A549 (cell line): ENCODE data around the gene USH1G. TPM values are rescaled to one million over a fixed set of nuclear protein-coding genes. Genes with fewer than 3 reads are reported as not detected.
"Not testable (repeated sequence)": the region's sequence is repeated elsewhere in the genome, so short reads cannot be mapped to it uniquely, and the experiment has no call there.

ENCODE experiments used
- ATAC-seq, 2 experiments: fragments of 200-7000 bp in 1 of 2; fragments of >200 bp in 1 of 2; cut with Nextera tagmentation in 1 of 2; cut with Tn5 transposase in 1 of 2; 3 replicates each; pipeline versions ENCODE4 v1.8.0 to v1.9.1; 2018 to 2020; ENCODE audit warnings: mild to moderate bottlenecking in 1 of 2, moderate library complexity in 1 of 2
- CTCF ChIA-PET: fragments of 300-600 bp; sonication (Branson Sonifier 250); formaldehyde crosslinking; extraction: SDS; loops from one replicate; lab custom pipeline; 2021; ENCODE audit warnings: antibody characterized with exemption, inconsistent platforms; lab: Yijun Ruan, JAX
- POLR2A ChIA-PET: fragments of 350-600 bp; formaldehyde crosslinking; extraction: SDS; loops from one replicate; lab custom pipeline; 2021; ENCODE audit warnings: antibody characterized with exemption, inconsistent platforms; lab: Yijun Ruan, JAX
- DNase-seq, 2 experiments: peaks; one replicate each; pipeline versions ENCODE4 v3.0.0 to v3.0.0-alpha.2; 2011 to 2016; ENCODE audit warnings: low read depth in 1 of 2, low spot score in 1 of 2
- FAIRE-seq: peaks from 2 replicates; lab custom pipeline; 2011; peaks lifted over from hg19 to GRCh38; lab: Jason Lieb, UNC
- H3K27ac ChIP-seq, 2 experiments: fragments of >200 bp; sonication (Bioruptor Twin); formaldehyde crosslinking; 3 replicates each; pipeline ENCODE4 v1.5.1; 2016 to 2017
- H3K4me1 ChIP-seq: fragments of >200 bp; sonication (Bioruptor Twin); formaldehyde crosslinking; 3 replicates; pipeline ENCODE4 v1.6.1; 2016
- H3K4me2 ChIP-seq: fragments of >200 bp; sonication (Bioruptor Twin); formaldehyde crosslinking; 3 replicates; pipeline ENCODE4 v1.6.1; 2016
- H3K4me3 ChIP-seq: fragments of >200 bp; sonication (Bioruptor Twin); formaldehyde crosslinking; 3 replicates; pipeline ENCODE4 v1.5.1; 2016
- H3K9me3 ChIP-seq: fragments of >200 bp; sonication (Bioruptor Twin); formaldehyde crosslinking; 3 replicates; pipeline ENCODE4 v1.6.1; 2016
- BCL3 ChIP-seq: fragments of >200 bp; sonication (Bioruptor Twin); formaldehyde crosslinking; IDR thresholded peaks from 3 replicates; pipeline ENCODE4 v1.6.1; 2016
- EHF ChIP-seq: fragments of 250-450 bp; sonication (Bioruptor Pico); IDR thresholded peaks from 2 replicates; pipeline ENCODE4 v1.5.0; 2020; ENCODE audit warnings: mild to moderate bottlenecking
- ESRRA ChIP-seq: fragments of 150-350 bp; IDR thresholded peaks from 2 replicates; pipeline ENCODE4 v1.6.1; 2014; ENCODE audit warnings: mild to moderate bottlenecking, low read length, borderline replicate concordance
- FOSL2 ChIP-seq, 2 experiments: fragments of 450-650 bp in 1 of 2; fragments of >200 bp in 1 of 2; sonication (Bioruptor Twin) in 1 of 2; formaldehyde crosslinking; IDR thresholded peaks; 2 replicates each; pipeline versions ENCODE4 v1.5.0 to v1.6.1; 2016 to 2020; ENCODE audit warnings: mild to moderate bottlenecking in 1 of 2, moderate library complexity in 1 of 2
- GATA3 ChIP-seq: IDR thresholded peaks from 2 replicates; pipeline ENCODE4 v1.6.1; 2012; ENCODE audit warnings: borderline replicate concordance
- HOXB5 ChIP-seq: fragments of 250-450 bp; sonication (Bioruptor Pico); IDR thresholded peaks from 2 replicates; pipeline ENCODE4 v1.5.0; 2020; ENCODE audit warnings: mild to moderate bottlenecking, moderate library complexity
- MAFK ChIP-seq: fragments of 450-650 bp; IDR thresholded peaks from 2 replicates; pipeline ENCODE4 v1.6.1; 2014; ENCODE audit not compliant: partially characterized antibody
- NR3C1 ChIP-seq: fragments of >200 bp; sonication (Bioruptor Twin); formaldehyde crosslinking; IDR thresholded peaks from 3 replicates; pipeline ENCODE4 v1.6.1; 2017
- PBX3 ChIP-seq: IDR thresholded peaks from 2 replicates; pipeline ENCODE4 v1.6.1; 2012
- TP53 ChIP-seq: fragments of 250-450 bp; sonication (Bioruptor Pico); IDR thresholded peaks from 2 replicates; pipeline ENCODE4 v1.5.0; 2021; ENCODE audit warnings: mild to moderate bottlenecking, moderate library complexity
- ZSCAN20 ChIP-seq: fragments of 250-450 bp; sonication (Bioruptor Pico); IDR thresholded peaks from 2 replicates; pipeline ENCODE4 v1.8.0; 2022; ENCODE audit warnings: mild to moderate bottlenecking, moderate library complexity
- WGBS: methylation state at CpG from one replicate; pipeline ENCODE4 v1.1.6; 2017; ENCODE audit errors: missing lambda C conversion rate; 5-methylcytosine and 5-hydroxymethylcytosine counted together
- polyA plus RNA-seq, 4 experiments: library from polyadenylated mRNA; depleted of rRNA in 3 of 4; stranded (reverse); fragments of >200 nt; fragmentation: RNase III in 1 of 4; extraction: RNeasy Plus Mini Kit Qiagen cat#74134 plus additional on column Dnase treatment in 1 of 4; gene quantifications; 2 replicates in 3 of 4; 3 replicates in 1 of 4; pipeline ENCODE4 v1.2.3, GENCODE V29; 2011 to 2017

USH1G gene
- polyA plus RNA-seq, 2 of the 4 experiments (the other 2 are of a cell fraction) = 0.09 to 0.12 TPM

- DNase-seq (no peak), ATAC-seq (no peak), FAIRE-seq (no peak)
- ChIA-PET POLR2A (no interaction called here), CTCF (interaction anchor here (1.0 to 42.0 kb wide), 5 partner anchors 8 to 55 kb away, joined by 3 to 1448 read pairs (median 3); partner anchors contain the start of genes HID1 and OTOP2)
- Histone ChIP-seq H3K4me1 (peaks cover 5% of the 10 kb centered on the region; the same call in 1 of the 3 replicates), H3K4me2 (no peak overlapping the region), H3K27ac (no peak overlapping the region), H3K4me3 (no peak overlapping the region), H3K9me3 (no peaks in the 10 kb centered on the region)
- TF ChIP-seq EHF (CRISPR knock-in tag) (no peak), FOSL2 (IDR thresholded peaks at IDR 0.05) (no peak), FOSL2 (CRISPR knock-in tag; IDR thresholded peaks at IDR 0.05) (no peak), ESRRA (no peak), PBX3 (no peak), GATA3 (no peak)
- WGBS = 72% methylated on average over 11 of the region's 13 CpGs
Observed at GRCh38 chr17:74916136-74916850, 6.8 kb downstream of the USH1G start.

- DNase-seq, H3K27ac ChIP-seq, FAIRE-seq, H3K4me2 ChIP-seq, H3K9me3 ChIP-seq, H3K4me1 ChIP-seq, ATAC-seq, H3K4me3 ChIP-seq, POLR2A ChIA-PET: not testable (repeated sequence)
- CTCF ChIA-PET = interaction anchor here (0.7 to 5.1 kb wide), 5 partner anchors 9 to 195 kb away, joined by 3 to 25 read pairs (median 7); partner anchors contain the start of genes OTOP2 and USH1G
- 40% methylated on average over 8 of the region's 8 CpGs for WGBS
Observed at GRCh38 chr17:74911423-74911822, 11.6 kb downstream of the USH1G start.

- ATAC-seq, DNase-seq, H3K9me3 ChIP-seq, H3K27ac ChIP-seq, FAIRE-seq, POLR2A ChIA-PET, H3K4me1 ChIP-seq, H3K4me2 ChIP-seq, H3K4me3 ChIP-seq: not testable (repeated sequence)
- CTCF ChIA-PET = interaction anchor here (2.1 to 3.2 kb wide), 3 partner anchors 11 to 52 kb away, joined by 6 to 14 read pairs (median 11); partner anchors contain the start of gene OTOP2
- 39% methylated on average over 4 of the region's 4 CpGs for WGBS
Observed at GRCh38 chr17:74909097-74909496, 14.0 kb downstream of the USH1G start.

- whole genome bisulfite sequencing = 90% methylated on average over 34 of the region's 34 CpGs
- no peak for FAIRE-seq
- H3K4me1 ChIP-seq = no peaks in the 10 kb centered on the region
- H3K4me3 ChIP-seq = no peak overlapping the region
- ATAC-seq = no peak
- TF ChIP-seq ZSCAN20 (no peak), BCL3 (no peak), TP53 (CRISPR knock-in tag) (no peak), HOXB5 (no peak), NR3C1 (no peak)
- ChIA-PET POLR2A (no interaction called here), CTCF (interaction anchor here (1.2 to 5.8 kb wide), 8 partner anchors 13 to 54 kb away, joined by 3 to 44 read pairs (median 7); partner anchors contain the start of genes FADS6, OTOP2 and USH1G)
- no peak for DNase-seq
- H3K27ac ChIP-seq = no peak overlapping the region
- H3K4me2 ChIP-seq = no peak overlapping the region
- no peaks in the 10 kb centered on the region for H3K9me3 ChIP-seq
Observed at GRCh38 chr17:74907012-74907411, 16.0 kb downstream of the USH1G start.

- H3K9me3 ChIP-seq, FAIRE-seq, H3K4me2 ChIP-seq, H3K27ac ChIP-seq, H3K4me1 ChIP-seq, H3K4me3 ChIP-seq, ATAC-seq: not testable (repeated sequence)
- peak; percentile 46 for TF ChIP-seq MAFK
- POLR2A ChIA-PET = interaction anchor here (1.4 kb wide), 1 partner anchor 33 kb away, joined by 6 read pairs; the partner anchor contains the start of gene FDXR
- peak in 1 of 2 experiments; percentile 42 for DNase-seq
- CTCF ChIA-PET = interaction anchor here (0.7 to 5.8 kb wide), 9 partner anchors 12 to 208 kb away, joined by 3 to 44 read pairs (median 6); partner anchors contain the start of genes FADS6, OTOP2 and USH1G
- 45% methylated on average over 6 of the region's 6 CpGs for WGBS
Observed at GRCh38 chr17:74906214-74906793, 16.8 kb downstream of the USH1G start.
